ENCODE measurements around the gene BAZ1B. TPM values are rescaled to one million over a fixed set of nuclear protein-coding genes. Genes with fewer than 3 reads are reported as not detected.

Gene BAZ1B
- total RNA-seq, 1 donor from 2014 or later: 42.4 TPM

GRCh38 chr7:73466112-73466511, 56.0 kb downstream of the BAZ1B start:
- H3K27me3 ChIP-seq (ENCODE audit: control insufficient read depth, insufficient read depth, low read length): no peaks in the 10 kb centered on the region
- TF ChIP-seq CTCF (IDR thresholded peaks at IDR 0.05; ENCODE audit: insufficient read depth, low read length, severe bottlenecking): no peak
- no peak overlapping the region for H3K4me3 ChIP-seq (ENCODE audit: low read depth, low read length)
- DNase-seq (ENCODE audit: low read depth) (no peak), FAIRE-seq (no peak)
- peaks cover 6% of the 10 kb centered on the region for H3K36me3 ChIP-seq (ENCODE audit: control insufficient read depth, insufficient read depth, low read length)

- Histone ChIP-seq H3K27me3 (ENCODE audit: control insufficient read depth, insufficient read depth, low read length) (no peaks in the 10 kb centered on the region), H3K4me3 (ENCODE audit: low read depth, low read length) (no peak overlapping the region), H3K36me3 (ENCODE audit: control insufficient read depth, insufficient read depth, low read length) (peaks cover 10% of the 10 kb centered on the region)
- DNase-seq (ENCODE audit: low read depth): no peak
- no peak for FAIRE-seq
- no peak for TF ChIP-seq CTCF (IDR thresholded peaks at IDR 0.05; ENCODE audit: insufficient read depth, low read length, severe bottlenecking)
Observed at GRCh38 chr7:73463966-73464365, 58.1 kb downstream of the BAZ1B start.

- Histone ChIP-seq H3K4me3 (ENCODE audit: low read depth, low read length) (no peak overlapping the region), H3K27me3 (ENCODE audit: control insufficient read depth, insufficient read depth, low read length) (no peaks in the 10 kb centered on the region), H3K36me3 (ENCODE audit: control insufficient read depth, insufficient read depth, low read length) (peaks cover 10% of the 10 kb centered on the region)
- FAIRE-seq: no peak
- TF ChIP-seq CTCF (IDR thresholded peaks at IDR 0.05; ENCODE audit: insufficient read depth, low read length, severe bottlenecking): no peak
- DNase-seq (ENCODE audit: low read depth): no peak
Observed at GRCh38 chr7:73463260-73463659, 58.8 kb downstream of the BAZ1B start.

GRCh38 chr7:73461782-73462285, 60.3 kb downstream of the BAZ1B start:
- TF ChIP-seq CTCF (IDR thresholded peaks at IDR 0.05; ENCODE audit: insufficient read depth, low read length, severe bottlenecking): no peak
- no peak overlapping the region for H3K4me3 ChIP-seq (ENCODE audit: low read depth, low read length)
- H3K36me3 ChIP-seq (ENCODE audit: control insufficient read depth, insufficient read depth, low read length): peaks cover 18% of the 10 kb centered on the region
- no peak for DNase-seq (ENCODE audit: low read depth)
- FAIRE-seq: no peak
- no peaks in the 10 kb centered on the region for H3K27me3 ChIP-seq (ENCODE audit: control insufficient read depth, insufficient read depth, low read length)

- FAIRE-seq (no peak), DNase-seq (ENCODE audit: low read depth) (no peak)
- no peak for TF ChIP-seq CTCF (IDR thresholded peaks at IDR 0.05; ENCODE audit: insufficient read depth, low read length, severe bottlenecking)
- peaks cover 18% of the 10 kb centered on the region for H3K36me3 ChIP-seq (ENCODE audit: control insufficient read depth, insufficient read depth, low read length)
- no peaks in the 10 kb centered on the region for H3K27me3 ChIP-seq (ENCODE audit: control insufficient read depth, insufficient read depth, low read length)
- H3K4me3 ChIP-seq (ENCODE audit: low read depth, low read length): no peak overlapping the region
Observed at GRCh38 chr7:73454424-73454823, 67.7 kb downstream of the BAZ1B start.

- peaks cover 27% of the 10 kb centered on the region for H3K36me3 ChIP-seq (ENCODE audit: control insufficient read depth, insufficient read depth, low read length)
- FAIRE-seq: no peak
- TF ChIP-seq CTCF (IDR thresholded peaks at IDR 0.05; ENCODE audit: insufficient read depth, low read length, severe bottlenecking): no peak
Observed at GRCh38 chr7:73452999-73453635, 69.0 kb downstream of the BAZ1B start.

More at GRCh38 chr7:73452999-73453635, 69.0 kb downstream of the BAZ1B start:
- DNase-seq (ENCODE audit: low read depth): no peak
- Histone ChIP-seq H3K4me3 (ENCODE audit: low read depth, low read length) (no peak overlapping the region), H3K27me3 (ENCODE audit: control insufficient read depth, insufficient read depth, low read length) (no peaks in the 10 kb centered on the region)

Measured in bronchial epithelial cell (primary cell).